HFF-Myc (cell line): ENCODE results near the gene EDIL3.

Experiments used
- DNase-seq: peaks from one replicate; pipeline ENCODE4 v3.0.0-alpha.2; 2011; ENCODE audit warnings: low read depth; ENCODE audit errors: extremely low read depth
- H3K4me3 ChIP-seq: replicated peaks from 2 replicates; pipeline ENCODE4 v1.5.1; 2011; ENCODE audit warnings: low read depth, mild to moderate bottlenecking, control low read depth, low read length
- CTCF ChIP-seq: IDR thresholded peaks from 2 replicates; pipeline ENCODE4 v1.5.1; 2012; ENCODE audit warnings: mild to moderate bottlenecking, low read depth, low read length, control low read depth; ENCODE audit errors: missing control alignments

EDIL3 gene

DNA sequence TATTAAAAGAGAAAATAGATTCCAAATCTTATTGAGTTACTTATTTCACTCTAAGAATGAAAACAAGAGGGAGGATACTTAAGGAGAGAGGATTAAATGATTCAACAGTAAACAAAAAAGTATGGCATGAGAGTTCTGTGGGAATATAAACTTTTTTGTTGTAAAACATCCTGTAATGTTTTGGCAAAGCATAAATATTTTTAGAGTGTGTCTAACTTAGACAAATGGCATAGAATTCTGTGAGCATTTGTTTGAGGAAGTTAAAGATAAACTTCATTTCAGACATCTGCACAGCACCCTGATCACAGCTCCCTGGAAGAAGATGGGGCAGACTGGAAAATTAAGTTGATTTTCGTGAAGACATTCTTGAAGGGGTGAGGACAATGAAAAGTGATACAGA is 417.3 kb downstream of the EDIL3 start:
- H3K4me3 ChIP-seq: no peak overlapping the region
- TF ChIP-seq CTCF: no peak
- DNase-seq: no peak

GRCh38 chr5:83965441-83965840 is 419.2 kb downstream of the EDIL3 start:
- TF ChIP-seq CTCF: no peak
- H3K4me3 ChIP-seq: no peak overlapping the region
- no peak for DNase-seq

DNA sequence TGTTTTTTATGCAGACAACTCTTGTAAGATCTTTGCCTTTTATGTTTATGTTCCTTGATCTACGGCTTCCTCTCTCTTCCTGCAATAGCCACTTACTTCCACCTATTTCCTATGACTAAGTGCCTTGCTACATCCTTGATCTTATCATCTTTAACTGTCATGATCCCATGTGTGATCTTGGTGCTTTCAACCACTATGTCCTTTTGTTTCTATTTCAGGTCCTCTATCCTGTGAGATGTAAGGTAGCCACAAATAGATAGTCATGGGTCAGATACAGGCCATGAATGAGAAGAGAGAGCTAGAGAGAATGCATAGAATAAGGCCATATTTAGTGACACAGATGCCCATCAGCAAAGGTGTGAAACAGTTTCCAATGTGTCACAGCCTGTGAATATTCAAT is 420.4 kb downstream of the EDIL3 start:
- DNase-seq: no peak
- no peak for TF ChIP-seq CTCF
- no peak overlapping the region for H3K4me3 ChIP-seq

DNA sequence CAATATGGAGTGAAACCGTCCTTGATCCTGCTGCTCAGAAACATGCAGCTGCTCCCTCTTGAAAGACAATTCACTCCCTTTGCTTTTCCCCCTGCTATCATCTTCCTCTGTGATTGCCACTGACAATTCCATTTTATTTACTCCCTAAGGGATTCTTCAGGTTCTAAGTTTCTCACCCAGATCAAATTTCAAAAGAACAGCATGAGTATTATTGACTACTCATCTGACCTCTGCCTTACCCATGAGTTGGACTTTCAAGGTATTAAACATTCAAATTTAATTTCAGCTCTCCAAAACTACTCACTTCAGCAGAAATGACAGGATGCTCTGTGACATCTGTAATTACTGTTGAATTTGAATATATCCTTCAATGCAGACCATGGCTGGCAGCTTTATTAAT is 427.5 kb downstream of the EDIL3 start:
- DNase-seq: no peak
- no peak for TF ChIP-seq CTCF
- no peak overlapping the region for H3K4me3 ChIP-seq

DNA sequence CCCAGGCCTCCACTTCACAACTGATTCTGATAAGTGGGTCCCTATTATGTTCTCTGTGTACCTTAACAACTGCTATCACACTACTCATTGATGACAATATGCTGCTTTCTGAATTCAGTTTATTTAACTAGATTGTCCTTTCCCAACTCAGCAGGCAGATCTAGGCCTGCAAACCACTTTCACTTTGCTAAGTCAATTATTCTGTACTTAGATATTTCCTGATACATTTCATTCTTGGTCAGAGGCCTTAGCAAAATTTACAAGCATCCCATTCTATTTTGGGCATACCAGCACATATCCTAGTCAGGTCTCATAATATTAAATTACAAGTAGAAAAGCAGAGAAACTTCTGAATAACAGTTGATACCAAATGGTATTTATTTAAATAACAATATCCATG is 428.3 kb downstream of the EDIL3 start:
- TF ChIP-seq CTCF: no peak
- no peak overlapping the region for H3K4me3 ChIP-seq
- no peak for DNase-seq

DNA sequence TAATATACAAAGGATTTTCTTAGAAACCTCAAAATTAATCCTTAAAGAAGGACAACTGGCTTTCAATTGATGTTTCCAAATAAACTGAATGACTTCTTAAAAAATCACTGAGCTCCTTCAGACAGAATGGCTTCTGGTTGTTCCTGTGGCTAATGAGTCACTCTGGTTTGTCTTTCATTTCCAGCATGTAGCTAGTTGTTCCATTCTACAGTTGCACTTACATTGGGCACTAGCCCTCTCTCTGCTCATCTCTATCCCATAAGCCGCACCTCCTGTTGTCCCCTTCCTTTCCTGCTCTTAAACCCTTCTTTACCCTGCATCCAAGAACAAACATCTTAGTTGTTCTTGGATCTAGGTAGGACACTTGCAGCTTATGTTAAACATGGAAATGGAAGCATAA is 428.8 kb downstream of the EDIL3 start:
- TF ChIP-seq CTCF: no peak
- DNase-seq: no peak
- no peak overlapping the region for H3K4me3 ChIP-seq

- H3K4me3 ChIP-seq: no peak overlapping the region
- no peak for TF ChIP-seq CTCF
- DNase-seq: no peak
Measured at GRCh38 chr5:83947763-83948162, 436.9 kb downstream of the EDIL3 start.
